ENCODE data around the gene ZBTB46.

The ZBTB46 gene

GRCh38 chr20:63695424-63696305, 135.4 kb downstream of the ZBTB46 start:
- H3K4me2 ChIP-seq: no peak overlapping the region
- H4K20me1 ChIP-seq (ENCODE audit: insufficient read depth): no peaks in the 10 kb centered on the region
- no peak for TF ChIP-seq CTCF (conservative IDR thresholded peaks at IDR 0.05; ENCODE audit: low read depth, low read length)
- H3K4me1 ChIP-seq (ENCODE audit: low read depth, poor library complexity, severe bottlenecking): no peaks in the 10 kb centered on the region
- no peak overlapping the region for H3K9ac ChIP-seq
- H3K27me3 ChIP-seq (ENCODE audit: insufficient read depth, low read depth): no peaks in the 10 kb centered on the region; the same call in 1 of the 2 replicates
- no peak overlapping the region for H2AFZ ChIP-seq (ENCODE audit: low read depth)
- H3K4me3 ChIP-seq (IDR thresholded peaks at IDR 0.05; ENCODE audit: insufficient read depth, low read depth, low read length): no peak overlapping the region
- H3K27ac ChIP-seq: no peak overlapping the region
- no peaks in the 10 kb centered on the region for H3K79me2 ChIP-seq (ENCODE audit: insufficient read depth, low read depth)
- H3K36me3 ChIP-seq (ENCODE audit: insufficient read depth): no peaks in the 10 kb centered on the region

GRCh38 chr20:63694584-63695423, 136.3 kb downstream of the ZBTB46 start:
- Histone ChIP-seq H4K20me1 (ENCODE audit: insufficient read depth) (no peaks in the 10 kb centered on the region), H3K79me2 (ENCODE audit: insufficient read depth, low read depth) (no peaks in the 10 kb centered on the region), H3K4me3 (IDR thresholded peaks at IDR 0.05; ENCODE audit: insufficient read depth, low read depth, low read length) (no peak overlapping the region), H3K4me1 (ENCODE audit: low read depth, poor library complexity, severe bottlenecking) (no peaks in the 10 kb centered on the region), H3K36me3 (ENCODE audit: insufficient read depth) (no peaks in the 10 kb centered on the region), H3K4me2 (no peak overlapping the region), H3K27me3 (ENCODE audit: insufficient read depth, low read depth) (no peaks in the 10 kb centered on the region; the same call in 1 of the 2 replicates), H3K27ac (no peak overlapping the region), H2AFZ (ENCODE audit: low read depth) (no peak overlapping the region), H3K9ac (no peak overlapping the region)
- no peak for TF ChIP-seq CTCF (conservative IDR thresholded peaks at IDR 0.05; ENCODE audit: low read depth, low read length)

GRCh38 chr20:63693733-63694583, 137.1 kb downstream of the ZBTB46 start:
- Histone ChIP-seq H4K20me1 (ENCODE audit: insufficient read depth) (no peaks in the 10 kb centered on the region), H3K27me3 (ENCODE audit: insufficient read depth, low read depth) (no peaks in the 10 kb centered on the region; the same call in 1 of the 2 replicates), H3K27ac (no peak overlapping the region), H3K4me3 (IDR thresholded peaks at IDR 0.05; ENCODE audit: insufficient read depth, low read depth, low read length) (no peak overlapping the region), H3K4me1 (ENCODE audit: low read depth, poor library complexity, severe bottlenecking) (no peaks in the 10 kb centered on the region), H3K36me3 (ENCODE audit: insufficient read depth) (no peaks in the 10 kb centered on the region), H3K4me2 (no peak overlapping the region), H3K9ac (no peak overlapping the region), H3K79me2 (ENCODE audit: insufficient read depth, low read depth) (no peaks in the 10 kb centered on the region), H2AFZ (ENCODE audit: low read depth) (no peak overlapping the region)
- no peak for TF ChIP-seq CTCF (conservative IDR thresholded peaks at IDR 0.05; ENCODE audit: low read depth, low read length)

Data from KMS-11 (cell line).